Naive thymus-derived CD8-positive, alpha-beta T cell (primary cell): ENCODE measurements around the gene ZBTB7A. TPM values are rescaled to one million over a fixed set of nuclear protein-coding genes. Genes with fewer than 3 reads are reported as not detected.

Experiments used
- ATAC-seq, 2 donors: fragments of 150-1000 bp; cut with Tn5 transposase in 1 of 2; sonication (Bioruptor Pico), chemical (Tn5 transposase) in 1 of 2; 1 replicate in 1 of 2; 2 replicates in 1 of 2; pipeline ENCODE4 v1.10.0; 2021; ENCODE audit warnings: mild to moderate bottlenecking in 2 of 2, moderate library complexity in 2 of 2
- POLR2A ChIA-PET: fragments of 350-600 bp; sonication (Branson Sonifier 250); formaldehyde crosslinking; loops from one replicate; lab custom pipeline; 2021; ENCODE audit warnings: antibody characterized with exemption; lab: Charles Lee
- DNase-seq, 10 donors: peaks; one replicate each; pipeline versions ENCODE4 v3.0.0 to v3.0.0-alpha.2; 2020 to 2022
- H3K27ac Mint-ChIP-seq, 10 donors: one replicate each; pipeline ENCODE4 v1.8.0; 2020 to 2022; ENCODE audit warnings: mild to moderate bottlenecking in 10 of 10, mixed read lengths in 10 of 10, moderate library complexity in 4 of 10, inconsistent platforms in 1 of 10
- H3K27me3 Mint-ChIP-seq, 5 donors: one replicate each; pipeline ENCODE4 v1.8.0; 2021 to 2022; ENCODE audit warnings: mixed read lengths in 5 of 5
- H3K36me3 Mint-ChIP-seq, 3 donors: one replicate each; pipeline ENCODE4 v1.8.0; 2020 to 2022; ENCODE audit warnings: mixed read lengths in 3 of 3, mild to moderate bottlenecking in 2 of 3, inconsistent platforms in 1 of 3
- H3K4me1 Mint-ChIP-seq, 4 donors: one replicate each; pipeline ENCODE4 v1.8.0; 2021 to 2022; ENCODE audit warnings: mixed read lengths in 4 of 4
- H3K4me3 Mint-ChIP-seq, 10 donors: one replicate each; pipeline ENCODE4 v1.8.0; 2020 to 2022; ENCODE audit warnings: mild to moderate bottlenecking in 10 of 10, mixed read lengths in 10 of 10, moderate library complexity in 6 of 10, inconsistent platforms in 1 of 10
- H3K9me3 Mint-ChIP-seq, 9 donors: one replicate each; pipeline ENCODE4 v1.8.0; 2020 to 2022; ENCODE audit warnings: mixed read lengths in 9 of 9, mild to moderate bottlenecking in 3 of 9, inconsistent platforms in 1 of 9, moderate library complexity in 1 of 9
- polyA plus RNA-seq, 3 donors: library from polyadenylated mRNA; unstranded; fragments of 300-500 nt; fragmentation: Illumina TruSeq; gene quantifications; one replicate each; pipeline ENCODE4 v1.2.3, GENCODE V29; 2021
- total RNA-seq, 8 experiments: library from RNA in 2 of 8; stranded (reverse) in 2 of 8; gene quantifications; one replicate each; pipeline ENCODE4 v1.2.3 and lab custom pipeline; 2021 to 2026

Gene ZBTB7A
- total RNA-seq (10 to 100 TPM; 59.9 TPM), polyA plus RNA-seq (10 to 100 TPM; 31.3 to 52.2 (median 31.5) TPM), total RNA-seq (lab: John Stamatoyannopoulos, UW) (36.2 to 74.2 (median 41.9) reads per million in 6 experiments)

DNA sequence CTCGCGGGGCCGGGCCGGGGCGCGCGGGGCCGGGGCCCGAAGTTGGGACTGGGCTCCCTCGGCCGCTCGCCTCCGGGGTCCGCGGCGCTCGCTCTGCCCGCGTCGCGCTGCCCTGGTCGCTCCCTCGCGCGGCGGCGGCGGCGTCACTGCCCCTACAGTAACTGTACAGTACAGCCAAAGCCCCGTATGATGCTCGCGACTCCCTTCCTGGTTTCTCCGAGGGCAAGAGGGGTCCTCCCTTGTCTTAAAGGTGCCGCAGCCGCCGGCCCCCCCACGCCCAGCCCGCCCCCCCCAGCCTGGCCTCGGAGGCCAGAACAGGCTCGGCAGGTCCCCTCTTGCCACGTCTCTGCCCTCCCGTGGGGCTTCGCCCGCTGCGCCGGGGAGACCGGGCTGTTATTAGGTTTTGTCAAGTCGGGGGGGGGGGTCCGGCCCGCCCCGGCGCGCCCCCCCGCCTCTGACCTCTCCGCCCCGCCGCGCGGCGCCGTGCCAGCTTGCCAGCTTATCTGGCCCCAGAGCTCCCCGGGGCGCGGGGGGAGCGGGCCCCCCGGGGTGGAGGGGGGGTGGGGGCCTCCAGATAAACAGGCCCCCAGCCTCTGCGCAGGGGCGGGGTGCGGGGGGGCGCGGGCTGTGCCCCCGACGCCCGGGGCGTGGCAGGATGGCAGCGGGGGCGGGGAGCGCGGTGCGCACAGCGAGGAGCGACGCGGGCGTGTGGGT, at the start of gene ZBTB7A:
TSS of gene ZBTB7A (minus strand) at position 218 of the 714 bp plus-strand sequence. CDS start 11,667 bp downstream, outside the sequence.
- ATAC-seq (peak; percentile 48 to 52), DNase-seq (peak; percentile 78 to 94 (median 83))
- Mint-ChIP-seq H3K4me3 (peak within 1 kb of the TSS; percentile 79 to 96 (median 89)), H3K36me3 (peaks cover 0 to 5% (median 0%) of the 10 kb centered on the region in 3 donors), H3K27me3 (no peaks in the 10 kb centered on the region), H3K9me3 (no peaks in the 10 kb centered on the region), H3K27ac (peak within 1 kb of the TSS in 9 of 10 donors; percentile 66 to 96 (median 94)), H3K4me1 (peaks cover 7 to 47% (median 38%) of the 10 kb centered on the region in 4 donors)
- POLR2A ChIA-PET = interaction anchor here (0.5 to 5.4 kb wide), 24 partner anchors 12 to 800 kb away, joined by 3 to 74 read pairs (median 6); partner anchors contain the start of genes DAPK3, EEF2, PIAS4 and YJU2

DNA sequence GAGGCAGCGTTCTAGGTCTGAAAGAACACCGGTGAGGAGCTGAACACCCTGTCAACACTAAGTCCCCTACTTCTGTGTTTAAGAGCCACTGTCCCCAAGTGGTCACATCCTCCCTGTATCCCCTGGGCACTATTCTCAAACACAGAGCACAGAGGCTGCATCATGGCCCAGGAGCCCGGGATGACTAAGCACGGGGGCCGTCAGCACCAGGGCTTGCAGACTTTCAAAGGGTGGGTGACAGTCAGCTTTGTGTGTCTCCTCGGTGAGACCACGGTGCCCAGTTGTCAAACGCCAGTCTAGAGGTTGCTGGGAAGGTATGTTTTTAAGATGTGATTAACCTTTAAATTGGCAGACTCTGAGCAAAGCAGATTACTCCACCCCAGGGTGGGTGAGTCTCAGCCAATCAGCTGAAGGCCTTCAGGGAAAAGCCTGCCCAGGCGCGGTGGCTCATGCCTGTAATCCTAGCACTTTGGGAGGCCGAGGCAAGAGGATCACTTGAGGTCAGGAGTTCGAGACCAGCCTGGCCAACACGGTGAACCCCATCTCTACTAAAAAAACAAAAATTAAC, 49.2 kb upstream of the ZBTB7A start:
- H3K4me3 Mint-ChIP-seq = peak overlapping the region in 1 of 10 donors; percentile 65
- POLR2A ChIA-PET = interaction anchor here (0.5 to 3.9 kb wide), 12 partner anchors 9 to 1609 kb away, joined by 3 to 35 read pairs (median 6); partner anchors contain the start of genes EEF2, PIAS4 and ZBTB7A
- H3K27me3 Mint-ChIP-seq = no peaks in the 10 kb centered on the region
- peak overlapping the region in 8 of 10 donors; percentile 58 to 95 (median 88) for H3K27ac Mint-ChIP-seq
- peaks cover 0 to 28% (median 0%) of the 10 kb centered on the region in 3 donors for H3K36me3 Mint-ChIP-seq
- ATAC-seq = no peak
- H3K9me3 Mint-ChIP-seq = no peaks in the 10 kb centered on the region
- H3K4me1 Mint-ChIP-seq = peaks cover 14 to 71% (median 44%) of the 10 kb centered on the region in 4 donors
- no peak for DNase-seq

DNA sequence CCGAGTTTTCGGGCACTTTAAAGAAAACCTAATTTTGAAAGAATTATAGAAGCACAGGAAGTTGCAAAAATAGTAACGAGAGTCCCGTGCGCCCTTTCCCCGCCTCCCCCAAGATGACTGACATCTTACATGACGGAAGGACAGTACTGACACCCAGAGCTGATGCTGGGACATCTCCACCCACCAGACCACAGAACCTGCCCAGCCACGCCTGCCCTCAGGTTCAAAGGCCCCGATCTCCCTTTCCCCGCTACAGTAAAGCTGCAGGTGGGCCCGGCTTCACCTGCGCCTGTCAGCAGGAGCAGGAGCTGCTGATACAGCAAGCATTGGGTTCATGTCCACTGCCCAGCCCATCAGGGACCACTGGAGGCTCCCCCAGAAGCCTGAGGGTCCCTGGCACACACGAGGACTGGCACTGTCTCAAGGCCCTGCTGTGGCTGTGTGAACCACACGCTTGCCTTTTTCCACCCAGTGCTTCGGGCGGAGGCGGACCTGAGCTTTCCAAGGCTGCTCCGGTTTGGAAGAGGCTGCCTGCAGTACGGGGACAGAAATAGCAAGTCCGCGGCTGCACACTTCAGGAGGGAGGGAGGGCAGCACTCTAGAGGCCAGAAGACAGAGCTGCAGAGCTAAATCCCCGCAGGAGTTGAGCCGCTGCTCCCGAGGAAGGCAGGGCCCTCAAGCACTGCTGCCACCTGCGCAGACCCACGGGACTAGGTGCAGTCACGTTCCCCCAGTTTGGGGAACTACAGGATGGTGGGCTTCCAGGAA, 48.5 kb upstream of the ZBTB7A start:
- Mint-ChIP-seq H3K36me3 (peaks cover 0 to 28% (median 0%) of the 10 kb centered on the region in 3 donors), H3K9me3 (no peaks in the 10 kb centered on the region), H3K4me3 (peak overlapping the region; percentile 26 to 83 (median 68)), H3K4me1 (peaks cover 14 to 72% (median 47%) of the 10 kb centered on the region in 4 donors), H3K27me3 (no peaks in the 10 kb centered on the region), H3K27ac (peak overlapping the region; percentile 68 to 95 (median 88))
- ATAC-seq (peak; percentile 99 to 100), DNase-seq (peak; percentile 48 to 89 (median 76))
- POLR2A ChIA-PET = interaction anchor here (0.5 to 3.9 kb wide), 18 partner anchors 10 to 520 kb away, joined by 3 to 35 read pairs (median 4); partner anchors contain the start of genes EEF2, PIAS4 and ZBTB7A

DNA sequence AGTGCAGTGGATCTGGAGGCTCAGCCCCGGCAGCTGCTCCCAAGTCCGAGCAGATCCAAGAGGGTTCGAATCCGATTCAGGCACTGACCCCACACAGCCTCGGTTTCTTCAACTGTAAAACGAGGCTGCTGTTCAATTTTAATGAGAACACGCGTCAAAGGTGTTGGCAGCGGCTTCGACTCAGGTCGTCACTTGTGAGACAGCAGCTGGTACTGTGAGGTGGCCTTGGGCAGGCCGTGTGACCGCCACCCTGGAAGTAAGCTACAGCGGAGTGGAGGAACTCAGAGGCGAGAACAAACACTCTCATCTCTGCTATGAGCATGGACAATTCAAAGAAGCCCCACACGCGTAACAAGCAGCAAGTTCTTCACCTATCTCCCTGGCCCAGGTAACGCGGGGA, 47.5 kb upstream of the ZBTB7A start:
- POLR2A ChIA-PET = interaction anchor here (0.6 to 3.9 kb wide), 12 partner anchors 10 to 139 kb away, joined by 3 to 35 read pairs (median 5); partner anchors contain the start of genes EEF2, MAP2K2 and ZBTB7A
- H3K4me1 Mint-ChIP-seq = peaks cover 12 to 77% (median 51%) of the 10 kb centered on the region in 4 donors
- ATAC-seq = no peak
- peaks cover 0 to 25% (median 0%) of the 10 kb centered on the region in 3 donors for H3K36me3 Mint-ChIP-seq
- no peak for DNase-seq
- no peaks in the 10 kb centered on the region for H3K27me3 Mint-ChIP-seq
- H3K4me3 Mint-ChIP-seq = peak overlapping the region in 4 of 10 donors; percentile 8 to 60 (median 10)
- H3K27ac Mint-ChIP-seq = peak overlapping the region in 8 of 10 donors; percentile 19 to 93 (median 78)
- H3K9me3 Mint-ChIP-seq = no peaks in the 10 kb centered on the region

DNA sequence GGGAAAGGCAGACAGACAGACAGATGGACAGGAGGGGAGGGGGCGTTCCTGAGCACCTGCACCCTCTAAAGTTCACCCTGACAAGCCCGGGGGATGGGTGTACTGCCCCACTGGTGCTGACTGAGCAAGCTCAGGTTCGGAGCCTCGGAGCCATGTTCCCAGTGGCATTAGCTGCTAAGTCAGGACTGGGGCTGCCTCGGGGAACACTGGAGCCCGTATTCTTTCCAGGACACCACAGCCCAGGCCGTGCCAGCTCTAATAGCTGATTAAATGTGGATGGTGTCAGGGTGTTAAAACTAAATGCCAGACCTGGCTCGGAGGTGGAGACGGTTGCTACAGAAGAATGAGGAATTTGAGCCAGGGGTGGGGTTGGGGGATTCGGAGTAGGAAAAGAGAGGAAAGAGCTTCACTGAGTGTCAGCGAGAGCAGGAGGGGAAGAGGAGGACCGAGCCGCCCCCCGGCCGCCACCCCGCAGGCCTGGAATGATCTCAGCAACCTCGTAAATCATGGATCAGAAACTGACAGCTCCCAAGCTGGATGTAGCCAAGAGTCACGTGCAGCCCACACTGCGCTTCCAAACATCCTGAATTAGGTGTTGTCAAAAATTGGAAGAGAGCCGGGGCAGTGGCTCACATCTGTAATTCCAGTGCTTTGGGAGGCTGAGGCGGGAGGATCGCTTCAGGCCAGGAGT, 46.8 kb upstream of the ZBTB7A start:
- POLR2A ChIA-PET = interaction anchor here (0.6 to 3.9 kb wide), 7 partner anchors 9 to 1245 kb away, joined by 3 to 35 read pairs (median 6); partner anchors contain the start of genes MAP2K2 and ZBTB7A
- H3K4me1 Mint-ChIP-seq = peaks cover 18 to 81% (median 58%) of the 10 kb centered on the region in 4 donors
- peaks cover 0 to 25% (median 0%) of the 10 kb centered on the region in 3 donors for H3K36me3 Mint-ChIP-seq

DNA sequence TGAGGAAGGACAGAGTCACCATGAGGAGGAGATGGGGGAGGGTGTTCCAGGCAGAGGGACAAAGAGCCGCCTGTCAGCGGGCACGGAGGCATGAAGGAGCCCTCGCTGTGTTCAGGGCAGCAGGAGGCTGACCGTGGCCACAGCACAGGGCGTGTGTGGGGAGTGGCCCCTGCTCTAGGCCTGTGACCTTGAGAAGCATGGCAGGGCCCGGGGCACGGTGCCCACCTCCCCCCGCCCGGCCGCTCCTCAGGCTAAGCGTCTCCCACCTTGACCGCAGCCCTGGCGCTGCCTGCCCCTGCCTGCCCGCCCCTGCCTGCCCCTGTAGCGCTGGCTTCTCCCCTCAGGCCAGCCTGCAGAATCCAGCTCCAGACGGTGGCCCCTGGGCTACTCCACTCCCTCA, 45.7 kb upstream of the ZBTB7A start:
- peaks cover 0 to 24% (median 0%) of the 10 kb centered on the region in 3 donors for H3K36me3 Mint-ChIP-seq
- peaks cover 21 to 80% (median 64%) of the 10 kb centered on the region in 4 donors for H3K4me1 Mint-ChIP-seq
- POLR2A ChIA-PET = interaction anchor here (0.6 to 3.9 kb wide), 2 partner anchors 8 to 45 kb away, joined by 3 to 35 read pairs; partner anchors contain the start of gene ZBTB7A
- ATAC-seq (no peak), DNase-seq (no peak)
- H3K4me3 Mint-ChIP-seq = no peak overlapping the region
- H3K27ac Mint-ChIP-seq = peak overlapping the region in 3 of 10 donors; percentile 6 to 52 (median 17)
- no peaks in the 10 kb centered on the region for H3K9me3 Mint-ChIP-seq
- H3K27me3 Mint-ChIP-seq = no peaks in the 10 kb centered on the region

More for the DNA sequence above, 46.8 kb upstream of the ZBTB7A start:
- ATAC-seq = no peak
- H3K4me3 Mint-ChIP-seq = peak overlapping the region in 3 of 10 donors; percentile 11 to 66 (median 60)
- H3K9me3 Mint-ChIP-seq = no peaks in the 10 kb centered on the region
- peak overlapping the region in 8 of 10 donors; percentile 47 to 85 (median 64) for H3K27ac Mint-ChIP-seq
- no peaks in the 10 kb centered on the region for H3K27me3 Mint-ChIP-seq
- DNase-seq = no peak

DNA sequence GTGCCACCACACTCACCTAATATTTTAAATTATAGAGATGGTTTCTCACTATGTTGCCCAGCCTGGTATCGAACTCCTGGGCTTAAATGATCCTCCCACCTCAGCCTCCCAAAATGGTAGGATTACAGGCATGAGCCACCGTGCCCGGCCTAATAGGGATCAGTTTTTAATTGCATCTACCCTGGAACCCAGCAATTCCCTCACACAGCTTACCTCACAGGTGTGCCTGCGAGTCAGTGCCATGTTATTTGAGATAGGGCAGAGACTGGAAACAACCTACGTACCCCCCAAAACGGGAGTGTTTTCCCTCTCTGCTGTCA, 42.9 kb upstream of the ZBTB7A start:
- peaks cover 28 to 82% (median 70%) of the 10 kb centered on the region in 4 donors for H3K4me1 Mint-ChIP-seq
- H3K27ac Mint-ChIP-seq = peak overlapping the region; percentile 90 to 98 (median 96)
- DNase-seq = no peak
- peaks cover 0 to 2% (median 0%) of the 10 kb centered on the region in 9 donors for H3K9me3 Mint-ChIP-seq
- no peaks in the 10 kb centered on the region for H3K27me3 Mint-ChIP-seq
- POLR2A ChIA-PET = interaction anchor here (0.6 to 2.3 kb wide), 17 partner anchors 9 to 725 kb away, joined by 3 to 10 read pairs (median 4); partner anchors contain the start of gene ZBTB7A
- no peak for ATAC-seq
- H3K4me3 Mint-ChIP-seq = peak overlapping the region in 7 of 10 donors; percentile 64 to 83 (median 69)
- peaks cover 0 to 19% (median 4%) of the 10 kb centered on the region in 3 donors for H3K36me3 Mint-ChIP-seq

DNA sequence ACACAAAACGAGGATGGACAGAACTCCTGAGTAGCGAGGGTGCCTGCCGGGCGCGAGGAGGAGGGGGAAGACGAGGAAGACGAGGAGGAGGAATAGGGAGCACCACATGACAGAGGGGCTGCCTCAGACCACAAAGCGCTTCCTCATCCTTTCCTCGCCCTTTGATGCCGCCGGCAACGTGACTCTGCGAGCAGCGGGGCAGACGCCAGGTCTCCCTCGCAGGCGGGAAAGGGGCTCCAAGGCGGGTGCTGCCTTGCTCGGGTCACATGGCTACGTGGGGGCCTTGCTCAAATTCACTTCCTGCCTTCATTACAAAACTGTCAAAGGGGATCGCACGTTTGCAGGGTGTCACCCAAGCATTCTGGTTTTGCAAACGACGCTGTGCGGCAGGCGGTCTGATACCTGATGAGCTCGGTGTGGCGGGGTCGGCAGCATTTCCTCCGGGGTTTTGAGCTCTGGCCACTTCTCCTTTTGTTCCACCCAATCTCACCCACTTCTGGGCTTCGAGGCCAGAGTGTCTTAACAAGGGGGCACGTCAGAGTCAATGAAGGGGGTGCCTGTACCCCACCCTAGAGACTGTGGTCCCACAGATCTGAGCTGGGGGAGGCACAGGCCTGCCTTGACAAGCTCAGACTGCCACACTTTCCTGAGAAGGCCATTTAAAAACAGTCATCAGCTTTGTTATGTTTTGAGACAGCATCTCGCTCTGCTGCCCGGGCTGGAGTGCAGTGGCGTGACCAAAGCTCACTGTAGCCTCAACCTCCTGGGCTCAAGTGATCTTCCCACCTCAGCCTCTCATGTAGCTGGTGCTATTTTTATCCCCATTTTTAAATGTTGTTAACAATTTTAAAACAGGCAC, 42.3 kb upstream of the ZBTB7A start:
- DNase-seq (peak; percentile 63 to 92 (median 84)), ATAC-seq (peak; percentile 61 to 68)
- POLR2A ChIA-PET = interaction anchor here (0.6 to 2.3 kb wide), 16 partner anchors 10 to 122 kb away, joined by 3 to 10 read pairs (median 4); partner anchors contain the start of gene ZBTB7A
- peaks cover 32 to 82% (median 72%) of the 10 kb centered on the region in 4 donors for H3K4me1 Mint-ChIP-seq
- H3K9me3 Mint-ChIP-seq = peaks cover 0 to 2% (median 0%) of the 10 kb centered on the region in 9 donors
- H3K36me3 Mint-ChIP-seq = peaks cover 0 to 19% (median 4%) of the 10 kb centered on the region in 3 donors
- H3K27ac Mint-ChIP-seq = peak overlapping the region; percentile 90 to 98 (median 96)
- H3K4me3 Mint-ChIP-seq = peak overlapping the region; percentile 46 to 83 (median 70)
- H3K27me3 Mint-ChIP-seq = no peaks in the 10 kb centered on the region

DNA sequence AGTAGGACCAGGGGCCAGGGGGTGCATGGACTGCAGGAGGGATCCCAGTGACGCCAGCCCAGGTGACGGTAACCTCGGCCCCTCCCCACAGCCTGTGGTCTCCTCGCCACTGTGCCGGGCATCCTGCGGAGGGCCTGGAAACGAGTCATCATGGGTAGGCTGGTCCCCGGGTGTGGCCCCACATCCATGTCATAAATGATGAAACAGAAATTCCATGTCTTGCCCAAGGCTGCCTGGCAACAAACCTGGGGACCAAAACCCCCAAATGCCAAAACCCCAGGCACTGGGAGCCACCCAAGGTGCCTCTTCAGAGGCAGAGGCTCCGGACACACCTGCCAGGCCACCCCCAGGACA, 36.4 kb upstream of the ZBTB7A start:
- H3K27ac Mint-ChIP-seq = peak overlapping the region in 1 of 10 donors; percentile 95

More for the DNA sequence above, 36.4 kb upstream of the ZBTB7A start:
- Mint-ChIP-seq H3K4me3 (no peak overlapping the region), H3K36me3 (peaks cover 0 to 22% (median 6%) of the 10 kb centered on the region in 3 donors), H3K4me1 (peaks cover 21 to 42% (median 36%) of the 10 kb centered on the region in 4 donors), H3K9me3 (peaks cover 0 to 2% (median 0%) of the 10 kb centered on the region in 9 donors), H3K27me3 (no peaks in the 10 kb centered on the region)
- ATAC-seq = no peak
- POLR2A ChIA-PET = interaction anchor here (2.0 to 3.3 kb wide), 4 partner anchors 10 to 115 kb away, joined by 8 to 35 read pairs (median 22); partner anchors contain the start of gene PIAS4
- no peak for DNase-seq
